Measurements from ENCODE around the gene SELE.

Gene SELE

GRCh38 chr1:169707912-169708604 lies 25.8 kb downstream of the SELE start:
- peak overlapping the region; percentile 22 for H3K4me3 ChIP-seq (ENCODE audit: low read depth, low read length)
- no peak for TF ChIP-seq CTCF (IDR thresholded peaks at IDR 0.05; ENCODE audit: borderline replicate concordance, insufficient read depth, low read depth, low read length)

GRCh38 chr1:169704797-169705196 lies 29.1 kb downstream of the SELE start:
- H3K4me3 ChIP-seq (ENCODE audit: low read depth, low read length): no peak overlapping the region
- TF ChIP-seq CTCF (IDR thresholded peaks at IDR 0.05; ENCODE audit: borderline replicate concordance, insufficient read depth, low read depth, low read length): no peak

- TF ChIP-seq CTCF (IDR thresholded peaks at IDR 0.05; ENCODE audit: borderline replicate concordance, insufficient read depth, low read depth, low read length): no peak
- no peak overlapping the region for H3K4me3 ChIP-seq (ENCODE audit: low read depth, low read length)
Observed at GRCh38 chr1:169701261-169702005, 32.4 kb downstream of the SELE start.

- no peak for TF ChIP-seq CTCF (IDR thresholded peaks at IDR 0.05; ENCODE audit: borderline replicate concordance, insufficient read depth, low read depth, low read length)
- no peak overlapping the region for H3K4me3 ChIP-seq (ENCODE audit: low read depth, low read length)
Observed at GRCh38 chr1:169699707-169700106, 34.2 kb downstream of the SELE start.

- TF ChIP-seq CTCF (IDR thresholded peaks at IDR 0.05; ENCODE audit: borderline replicate concordance, insufficient read depth, low read depth, low read length): no peak
- H3K4me3 ChIP-seq (ENCODE audit: low read depth, low read length): no peak overlapping the region
Observed at GRCh38 chr1:169698976-169699375, 34.9 kb downstream of the SELE start.

- no peak overlapping the region for H3K4me3 ChIP-seq (ENCODE audit: low read depth, low read length)
- no peak for TF ChIP-seq CTCF (IDR thresholded peaks at IDR 0.05; ENCODE audit: borderline replicate concordance, insufficient read depth, low read depth, low read length)
Observed at GRCh38 chr1:169697755-169698154, 36.1 kb downstream of the SELE start.
